HG03469 (cell line): ENCODE measurements around the gene SLC9A9.

ENCODE experiments used
- ATAC-seq: cut with Tn5 transposase; IDR thresholded peaks from one replicate; pipeline ENCODE4 v1.9.1; 2021; ENCODE audit warnings: mild to moderate bottlenecking, moderate library complexity, moderate number of reproducible peaks; ENCODE audit not compliant: unreplicated experiment

SLC9A9 gene

DNA sequence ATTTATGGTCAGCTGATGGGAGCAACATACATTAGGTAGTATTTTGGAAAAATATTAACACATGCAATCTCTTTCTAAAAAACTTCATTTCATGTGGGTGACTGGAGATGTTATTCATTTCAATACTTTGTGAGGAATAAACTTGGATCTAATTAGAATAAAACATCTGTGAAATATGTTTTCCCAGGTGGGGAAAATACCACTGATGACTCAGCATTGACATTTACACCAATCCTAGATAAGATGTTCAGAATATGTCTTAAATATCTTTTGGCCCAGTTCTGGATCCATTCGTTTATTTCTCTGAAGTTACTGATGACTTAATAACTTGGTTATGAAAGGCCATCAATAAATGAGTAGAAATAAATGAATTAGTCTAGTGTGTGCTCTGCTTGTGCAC, 481.1 kb downstream of the SLC9A9 start:
- ATAC-seq = no peak

GRCh38 chr3:143366672-143367071, 481.6 kb downstream of the SLC9A9 start:
- ATAC-seq = no peak

DNA sequence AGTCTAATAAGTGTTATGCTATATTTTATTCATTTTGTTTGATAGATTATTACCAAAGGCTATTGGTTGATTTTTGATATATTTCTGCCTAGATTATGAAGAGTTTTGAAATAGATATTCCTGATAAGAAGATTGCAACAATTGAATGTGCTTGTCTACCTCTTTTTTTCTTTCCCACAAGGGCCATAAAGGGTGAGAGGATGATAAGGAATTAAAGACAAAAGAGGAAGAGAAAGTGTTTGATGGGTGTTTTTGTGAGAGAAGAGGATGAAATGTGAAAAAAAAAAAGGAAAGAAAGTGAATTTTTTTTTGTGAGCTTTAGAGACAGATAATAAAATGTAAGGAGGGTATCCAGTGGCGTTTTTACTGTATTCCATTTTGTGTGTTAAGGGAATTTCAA, 484.3 kb downstream of the SLC9A9 start:
- ATAC-seq = no peak

DNA sequence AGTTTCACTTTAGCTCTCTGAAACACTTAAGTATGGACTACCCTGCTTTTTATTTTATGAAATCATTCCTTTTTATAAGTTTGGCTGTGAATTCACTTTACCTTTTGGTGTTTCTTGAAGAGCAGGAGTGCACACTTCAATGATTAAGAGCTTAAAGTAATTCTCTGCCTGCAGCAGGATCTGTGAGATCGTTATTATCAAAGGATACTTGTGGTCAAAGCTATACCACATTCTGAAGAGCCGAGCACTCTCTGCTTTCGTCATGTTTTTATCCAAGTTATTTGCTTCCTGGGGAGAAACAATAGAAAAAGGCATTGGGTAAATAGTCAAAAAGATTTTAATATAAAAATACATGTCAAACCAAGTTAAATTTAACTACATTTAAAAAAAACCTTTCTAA, 485.0 kb downstream of the SLC9A9 start:
- ATAC-seq = no peak

- ATAC-seq = no peak
Measured at GRCh38 chr3:143362115-143362991, 485.9 kb downstream of the SLC9A9 start.

DNA sequence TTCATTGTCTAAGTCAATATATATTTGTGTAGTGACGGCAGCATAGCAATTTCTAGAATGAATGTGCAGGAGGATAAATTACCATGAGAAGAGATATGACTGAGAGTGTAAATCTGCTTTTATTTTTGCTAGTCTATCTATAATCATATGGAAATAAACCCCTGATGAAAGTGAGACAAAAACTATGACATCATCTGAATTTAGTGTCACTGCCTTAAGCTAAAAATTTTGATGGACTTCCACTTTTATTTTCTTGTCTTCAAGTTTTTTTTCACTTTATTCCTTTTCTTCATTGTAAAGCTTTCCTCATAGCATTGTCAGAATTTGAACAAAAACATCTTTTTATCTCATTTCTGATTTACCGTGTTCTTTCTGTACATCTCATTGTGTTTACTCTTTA, 486.7 kb downstream of the SLC9A9 start:
- ATAC-seq = no peak

GRCh38 chr3:143360244-143360643, 488.0 kb downstream of the SLC9A9 start:
- ATAC-seq = no peak

GRCh38 chr3:143358793-143359491, 489.3 kb downstream of the SLC9A9 start:
- ATAC-seq = no peak

DNA sequence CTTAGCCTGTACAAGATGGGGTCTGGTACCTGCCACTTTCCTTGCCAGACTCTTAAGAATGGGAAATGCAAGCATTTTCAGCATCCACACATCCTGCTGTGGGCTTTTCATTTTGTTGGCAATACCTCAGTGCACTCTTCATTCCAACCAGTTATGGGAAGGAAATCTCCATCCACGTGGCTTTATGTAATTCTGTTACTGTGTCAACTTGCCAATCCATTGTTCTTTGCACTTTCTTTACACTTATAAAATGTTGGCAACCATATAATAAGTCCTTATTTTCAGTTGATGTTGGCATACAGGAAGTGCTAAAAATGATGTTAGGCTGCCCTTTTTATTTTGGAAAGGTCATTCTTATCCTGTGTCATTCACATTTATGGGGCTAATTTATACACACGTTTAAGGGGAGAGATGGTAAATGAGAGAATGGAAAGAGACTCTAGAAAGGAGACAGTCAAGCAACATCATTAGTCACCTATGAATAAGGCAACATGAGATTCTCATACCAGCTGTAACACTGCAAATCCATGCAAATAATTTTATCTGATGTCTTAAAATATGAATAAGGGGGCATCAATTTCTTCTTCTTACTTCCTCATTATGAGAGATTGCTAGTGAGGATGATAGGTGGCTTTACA, 490.0 kb downstream of the SLC9A9 start:
- no peak for ATAC-seq

GRCh38 chr3:143357700-143358099, 490.6 kb downstream of the SLC9A9 start:
- ATAC-seq = no peak

DNA sequence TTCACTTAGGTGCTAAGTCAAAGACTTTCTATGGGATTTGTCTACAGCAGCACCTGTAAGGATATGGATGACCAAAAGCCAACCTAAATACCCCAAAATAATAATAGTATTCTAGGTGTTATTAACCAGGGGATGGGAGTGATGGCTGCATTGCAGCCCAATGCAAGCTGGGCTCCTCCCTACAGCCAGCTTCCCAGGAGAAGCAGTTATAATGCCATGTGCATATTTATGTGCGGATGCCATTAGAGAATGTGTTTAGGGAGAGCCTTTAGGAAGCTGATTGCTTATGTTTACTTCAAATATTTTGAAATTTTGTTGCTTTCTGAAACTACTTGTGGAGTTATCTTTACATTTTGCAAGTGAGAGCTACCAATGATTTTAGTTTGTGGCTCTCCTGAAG, 491.4 kb downstream of the SLC9A9 start:
- no peak for ATAC-seq

DNA sequence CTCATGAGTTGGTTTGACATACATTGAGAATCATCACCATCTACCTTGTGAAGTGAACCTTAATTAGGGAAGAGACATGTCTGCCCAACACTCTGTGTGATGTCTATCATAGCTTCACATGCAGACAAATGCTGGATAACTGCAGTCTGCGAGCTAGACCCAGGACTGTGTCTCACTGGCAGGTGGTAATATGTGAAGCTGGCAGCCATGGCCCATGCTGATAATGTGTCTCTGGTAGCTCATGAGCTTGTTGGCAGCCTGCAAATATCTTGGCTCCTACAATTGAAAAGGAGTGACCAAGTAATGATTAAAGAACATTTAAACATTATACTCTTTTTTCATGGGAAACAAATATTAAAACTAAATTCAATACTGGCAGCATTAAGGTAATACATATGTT, 493.9 kb downstream of the SLC9A9 start:
- no peak for ATAC-seq

DNA sequence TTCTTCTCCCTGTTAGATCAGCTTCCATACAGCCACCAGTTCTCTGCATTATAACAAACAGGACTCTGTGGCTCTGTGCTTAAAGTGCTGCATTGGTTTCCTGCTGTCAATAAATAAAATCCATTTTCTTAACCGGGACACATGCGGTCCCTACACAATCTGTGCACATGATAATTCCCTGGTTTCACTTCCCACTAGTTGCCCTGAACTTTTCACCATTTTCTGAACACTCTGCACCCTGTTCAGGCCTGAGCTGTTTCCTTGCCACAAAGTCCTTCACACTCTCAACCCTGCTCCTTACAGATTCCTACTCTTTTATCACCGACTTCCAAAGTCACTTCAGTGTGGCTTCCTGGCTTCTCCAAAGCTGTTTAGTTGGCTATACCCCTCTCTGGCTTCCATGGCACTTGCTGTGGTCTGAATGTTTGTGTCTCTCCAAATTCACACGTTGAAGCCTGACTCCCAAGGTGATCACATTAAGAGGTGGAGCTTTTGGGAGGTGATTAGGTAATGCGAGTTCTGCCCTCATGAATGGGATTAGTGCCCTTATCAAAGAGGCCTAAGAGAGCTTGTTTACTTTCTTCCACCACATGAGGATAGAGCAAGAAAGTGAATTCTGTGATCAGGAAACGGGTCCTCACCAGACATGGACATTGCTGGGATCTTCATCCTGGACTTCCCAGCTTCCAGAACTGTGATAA, 495.3 kb downstream of the SLC9A9 start:
- no peak for ATAC-seq

- ATAC-seq = no peak
Measured at GRCh38 chr3:143351895-143352608, 496.2 kb downstream of the SLC9A9 start.

DNA sequence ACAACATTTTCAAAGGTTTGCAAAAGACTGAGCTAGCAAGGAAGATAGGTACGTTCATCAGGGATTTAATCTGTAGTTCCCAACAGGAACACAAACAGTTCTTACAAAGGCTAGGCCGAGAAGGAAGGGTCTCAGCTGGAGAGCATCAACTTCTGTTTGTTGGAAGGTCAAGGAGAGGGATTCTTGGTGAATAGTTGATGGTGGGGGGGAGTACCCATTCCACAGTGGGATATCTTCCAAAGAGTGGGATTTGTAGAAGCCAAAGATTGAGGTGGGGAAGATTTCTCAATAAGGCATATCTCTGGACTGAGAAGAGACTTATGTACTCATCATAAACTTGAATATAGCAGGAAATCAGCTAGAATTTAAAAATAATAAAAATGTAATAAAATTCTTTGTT, 496.9 kb downstream of the SLC9A9 start:
- no peak for ATAC-seq

DNA sequence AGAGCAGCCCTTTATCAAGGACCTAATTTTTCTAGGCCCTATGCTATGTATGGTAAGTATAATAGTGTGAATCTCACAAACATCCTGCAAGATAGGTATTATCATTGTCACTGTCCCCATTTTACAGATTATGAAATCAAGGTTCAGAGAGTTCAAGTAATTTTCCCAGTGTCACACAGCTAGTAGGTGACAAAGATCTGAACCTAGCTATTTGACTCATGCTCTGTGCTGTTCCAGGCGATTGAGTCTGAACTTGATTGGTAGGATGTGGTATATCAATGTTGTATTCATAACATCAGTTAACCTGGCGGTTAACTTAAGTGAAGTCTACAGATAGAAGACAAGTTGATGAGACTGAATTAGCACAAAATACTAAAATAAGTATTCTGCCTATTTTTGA, 498.8 kb downstream of the SLC9A9 start:
- no peak for ATAC-seq

DNA sequence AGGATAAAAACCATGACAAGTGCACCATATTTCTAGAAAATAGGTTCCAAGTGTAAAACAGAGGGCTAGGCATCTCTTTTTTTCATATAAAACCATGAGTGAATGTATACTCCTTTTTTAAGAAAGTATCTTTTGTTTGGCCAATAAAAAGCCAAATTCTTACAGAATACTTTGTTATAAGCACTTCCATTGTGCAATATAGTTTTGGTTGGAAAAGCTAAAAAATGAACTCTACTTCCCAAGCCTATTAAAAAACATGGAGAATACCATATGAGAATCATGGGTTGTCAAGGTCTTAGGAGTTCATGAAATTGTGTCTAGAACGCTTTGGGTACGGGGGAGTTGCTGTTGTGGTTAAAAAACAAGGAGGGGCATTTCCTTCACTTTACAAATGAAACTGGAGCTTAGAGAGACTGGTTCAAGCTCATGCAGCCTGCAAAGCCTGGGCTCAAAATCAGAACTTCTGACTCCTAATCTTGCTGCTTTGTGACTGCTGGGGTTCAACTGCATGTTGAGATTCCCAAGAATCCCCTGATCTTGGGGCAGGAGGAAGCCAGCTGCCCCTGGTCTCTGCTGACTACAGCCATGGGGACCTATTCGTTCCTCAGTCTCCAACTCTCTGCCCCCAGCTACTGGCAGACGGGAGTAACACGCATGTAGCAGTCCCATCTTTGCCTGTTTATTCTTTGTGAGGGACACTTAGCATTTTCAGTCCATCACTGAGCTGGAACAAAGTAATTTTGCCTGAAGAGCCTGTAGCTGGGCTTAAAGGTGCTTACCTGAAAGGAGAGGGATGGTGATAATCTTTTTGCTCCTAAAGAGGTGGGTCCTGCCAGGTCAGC, 499.6 kb downstream of the SLC9A9 start:
- no peak for ATAC-seq

GRCh38 chr3:143344516-143345165, 503.6 kb downstream of the SLC9A9 start:
- ATAC-seq = no peak

- ATAC-seq = no peak
Measured at GRCh38 chr3:143343944-143344343, 504.3 kb downstream of the SLC9A9 start.
